GM18858 (cell line): ENCODE results near the gene MORF4L1.
"Not testable (repeated sequence)": the region's sequence is repeated elsewhere in the genome, so short reads cannot be mapped to it uniquely, and the experiment has no call there.

Experiments used
- ATAC-seq: cut with Tn5 transposase; IDR thresholded peaks from one replicate; pipeline ENCODE4 v1.9.1; 2021; ENCODE audit not compliant: unreplicated experiment

Gene MORF4L1

DNA sequence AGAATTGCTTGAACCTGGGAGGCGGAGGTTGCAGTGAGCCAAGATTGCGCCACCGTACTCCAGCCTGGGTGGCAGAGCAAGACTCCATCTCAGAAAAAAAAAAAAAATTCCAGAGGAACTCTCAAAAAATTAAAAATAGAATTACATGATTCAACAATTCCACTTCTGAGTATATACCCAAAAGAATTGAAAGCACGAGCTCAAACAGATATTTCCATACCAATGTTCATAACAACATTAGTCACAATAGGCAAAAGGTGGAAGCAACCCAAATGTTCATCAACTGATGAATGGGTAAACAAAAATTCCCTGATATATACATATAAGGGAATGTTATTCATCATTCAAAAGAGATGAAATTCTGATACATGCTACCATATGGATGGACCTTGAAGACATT is 16.9 kb upstream of the MORF4L1 start:
- no peak for ATAC-seq

DNA sequence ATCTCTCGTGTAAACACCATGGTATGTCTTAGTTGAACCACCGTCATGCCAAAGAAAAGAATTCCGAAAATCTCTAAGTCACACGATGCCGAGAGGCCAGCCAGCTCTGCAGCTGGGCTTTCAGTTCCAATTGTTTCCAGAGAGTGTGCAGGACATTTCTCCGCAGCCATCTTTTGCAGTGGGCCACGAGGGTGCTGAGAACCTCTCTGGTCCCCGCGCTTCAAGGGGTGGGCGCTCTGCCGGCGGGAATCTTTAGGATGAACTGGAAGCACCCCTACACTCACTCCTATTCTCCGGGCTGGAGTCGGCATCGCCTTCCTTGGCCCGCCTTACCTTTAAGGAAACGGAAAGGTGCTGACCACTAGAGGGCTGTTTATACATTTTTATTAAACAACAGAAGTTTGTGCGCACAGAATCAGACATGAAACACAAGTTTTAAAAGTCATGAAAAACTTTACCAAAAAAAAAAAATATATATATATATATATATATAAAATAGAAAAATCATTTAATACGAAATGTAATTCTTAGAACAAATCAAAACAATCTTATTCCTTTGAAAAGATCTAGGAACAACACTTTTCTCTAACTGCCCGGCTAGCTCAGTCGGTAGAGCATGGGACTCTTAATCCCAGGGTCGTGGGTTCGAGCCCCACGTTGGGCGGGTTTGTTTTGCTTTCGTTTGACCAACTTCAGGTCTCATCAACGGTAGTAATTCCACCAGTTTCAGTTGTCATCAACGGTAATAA is 12.5 kb upstream of the MORF4L1 start:
- peak; percentile 56 for ATAC-seq

DNA sequence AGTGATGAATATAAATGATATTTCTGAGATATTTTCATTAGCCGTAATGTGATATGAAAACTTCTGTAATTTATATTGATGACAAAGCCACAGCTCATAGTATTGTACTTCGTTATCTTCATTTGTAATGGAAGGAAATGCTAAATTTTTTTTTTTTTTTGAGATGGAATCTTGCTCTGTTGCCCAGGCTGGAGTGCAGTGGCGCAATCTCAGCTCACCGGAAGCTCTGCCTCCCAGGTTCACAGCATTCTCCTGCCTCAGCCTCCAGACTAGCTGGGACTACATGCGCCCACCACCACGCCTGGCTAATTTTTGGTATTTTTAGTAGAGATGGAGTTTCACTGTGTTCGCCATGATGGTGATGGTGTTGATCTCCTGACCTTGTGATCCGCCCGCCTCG is 7.1 kb upstream of the MORF4L1 start:
- ATAC-seq = not testable (repeated sequence)

DNA sequence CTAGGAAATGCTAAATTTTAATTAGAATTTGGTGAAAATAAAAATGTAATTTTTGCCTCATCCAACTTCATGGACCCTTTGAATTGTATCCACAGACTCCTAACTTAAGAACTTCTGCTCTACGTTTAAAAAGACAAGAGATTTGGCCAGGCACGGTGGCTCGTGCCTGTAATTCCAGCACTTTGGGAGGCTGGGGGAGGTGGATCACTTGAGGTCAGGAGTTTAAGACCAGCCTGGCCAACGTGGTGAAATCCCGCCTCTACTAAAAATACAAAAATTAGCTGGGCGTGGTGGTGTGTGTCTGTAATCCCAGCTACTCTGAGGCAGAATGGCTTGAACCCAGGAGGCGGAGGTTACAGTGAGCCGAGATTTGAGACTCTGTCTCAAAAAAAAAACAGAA is 6.7 kb upstream of the MORF4L1 start:
- not testable (repeated sequence) for ATAC-seq

DNA sequence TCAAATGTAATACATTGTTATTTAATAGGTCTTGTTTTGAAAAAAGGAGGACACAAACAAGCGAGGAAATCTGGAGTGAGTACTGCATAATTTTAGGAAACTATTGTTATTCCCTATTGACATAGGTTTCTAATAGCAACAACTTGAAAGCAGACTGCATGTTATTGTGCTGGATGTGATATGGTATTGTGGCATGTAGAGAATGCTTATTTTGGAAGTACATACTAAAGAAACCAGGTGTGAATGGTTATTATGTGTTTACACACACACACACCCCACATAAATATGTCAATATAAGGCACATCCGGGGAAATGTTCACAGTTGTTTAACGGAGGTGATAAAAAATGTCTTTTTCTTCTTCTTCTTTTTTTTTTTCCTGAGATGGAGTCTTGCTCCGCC is 5.9 kb upstream of the MORF4L1 start:
- no peak for ATAC-seq

DNA sequence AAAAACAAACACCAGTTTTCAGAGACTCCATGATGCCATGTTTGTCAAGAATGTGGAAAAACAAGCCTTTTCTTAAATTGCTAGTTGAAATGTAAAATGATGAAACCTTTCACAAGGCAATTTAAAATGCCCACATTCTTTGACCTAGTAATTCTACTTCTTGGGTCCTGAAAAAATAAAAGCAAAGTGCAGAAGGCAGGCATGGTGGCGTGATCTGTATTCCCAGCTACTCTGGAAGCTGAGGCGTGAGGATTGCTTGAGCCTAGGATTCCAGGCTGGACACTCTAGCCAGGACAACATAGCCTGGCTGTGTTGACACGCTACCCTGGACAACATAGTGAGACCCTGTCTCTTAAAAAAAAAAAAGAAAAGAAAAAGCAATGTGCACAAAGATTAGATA is 4.3 kb upstream of the MORF4L1 start:
- ATAC-seq = no peak

DNA sequence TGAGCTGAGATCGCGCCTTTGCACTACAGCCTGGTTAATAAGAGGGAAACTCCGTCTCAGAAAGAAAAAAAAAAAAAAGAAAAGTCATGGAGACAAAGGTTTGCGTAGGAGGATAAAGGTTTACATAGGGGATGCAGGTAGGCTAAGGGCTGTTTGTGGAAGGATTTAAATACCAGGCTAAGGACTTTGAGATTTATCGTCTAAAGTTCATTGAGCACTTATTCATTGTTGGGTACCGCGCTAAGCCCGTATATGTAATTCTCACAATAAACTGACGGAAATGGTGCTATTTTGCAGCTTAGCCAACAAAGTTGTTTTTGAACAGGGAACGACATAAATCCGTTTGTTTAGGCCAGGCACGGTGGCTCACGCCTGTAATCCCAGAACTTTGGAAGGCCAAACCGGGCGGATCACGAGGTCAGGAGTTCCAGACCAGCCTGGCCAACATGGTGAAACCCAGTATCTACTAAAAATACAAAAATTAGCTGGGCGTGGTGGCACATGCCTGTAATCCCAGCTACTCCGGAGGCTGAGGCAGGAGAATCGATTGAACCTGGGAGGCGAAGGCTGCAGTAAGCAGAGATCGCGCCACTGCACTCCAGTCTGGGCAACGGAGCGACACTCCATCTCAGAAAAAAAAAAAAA is 1.1 kb upstream of the MORF4L1 start:
- ATAC-seq = not testable (repeated sequence)

DNA sequence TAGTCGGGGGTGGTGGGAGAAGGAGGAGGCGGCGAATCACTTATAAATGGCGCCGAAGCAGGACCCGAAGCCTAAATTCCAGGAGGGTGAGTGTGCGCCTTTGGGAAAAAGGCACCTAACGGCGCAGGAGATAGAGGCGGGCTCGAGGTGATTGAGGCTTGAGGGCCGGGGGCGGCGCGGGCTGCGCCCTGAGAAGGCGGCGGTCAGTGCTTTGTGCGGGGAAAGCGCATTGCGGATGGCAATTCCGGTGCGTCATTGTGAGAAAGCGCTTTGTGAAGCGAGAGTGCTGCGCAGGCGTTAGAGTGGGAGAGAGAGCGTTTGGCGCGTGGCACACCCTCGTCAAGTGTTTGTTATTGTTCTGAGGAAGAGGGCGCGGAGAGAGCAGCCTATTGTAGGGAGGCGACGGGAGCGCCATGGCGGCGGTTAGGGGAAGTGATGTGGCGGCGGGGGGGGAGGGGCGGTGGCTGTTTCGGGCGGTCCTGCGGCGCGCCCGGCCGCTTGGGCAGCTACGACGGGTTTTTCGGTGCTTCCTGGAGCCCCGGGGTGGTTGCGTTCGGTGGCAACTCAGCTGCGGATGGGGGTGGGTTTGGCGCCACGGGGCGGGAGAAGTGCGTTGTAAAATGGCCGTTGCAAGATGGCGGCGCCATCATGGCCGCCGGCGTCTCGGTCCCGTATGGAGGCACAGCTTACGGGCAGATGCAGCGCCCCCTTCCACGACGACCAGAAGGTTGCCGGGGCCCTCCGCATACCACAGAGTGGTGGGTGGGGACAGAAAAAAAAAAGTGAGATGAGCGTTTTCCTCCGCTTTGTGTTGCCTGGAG is 492 bp downstream of the MORF4L1 start:
- no peak for ATAC-seq

DNA sequence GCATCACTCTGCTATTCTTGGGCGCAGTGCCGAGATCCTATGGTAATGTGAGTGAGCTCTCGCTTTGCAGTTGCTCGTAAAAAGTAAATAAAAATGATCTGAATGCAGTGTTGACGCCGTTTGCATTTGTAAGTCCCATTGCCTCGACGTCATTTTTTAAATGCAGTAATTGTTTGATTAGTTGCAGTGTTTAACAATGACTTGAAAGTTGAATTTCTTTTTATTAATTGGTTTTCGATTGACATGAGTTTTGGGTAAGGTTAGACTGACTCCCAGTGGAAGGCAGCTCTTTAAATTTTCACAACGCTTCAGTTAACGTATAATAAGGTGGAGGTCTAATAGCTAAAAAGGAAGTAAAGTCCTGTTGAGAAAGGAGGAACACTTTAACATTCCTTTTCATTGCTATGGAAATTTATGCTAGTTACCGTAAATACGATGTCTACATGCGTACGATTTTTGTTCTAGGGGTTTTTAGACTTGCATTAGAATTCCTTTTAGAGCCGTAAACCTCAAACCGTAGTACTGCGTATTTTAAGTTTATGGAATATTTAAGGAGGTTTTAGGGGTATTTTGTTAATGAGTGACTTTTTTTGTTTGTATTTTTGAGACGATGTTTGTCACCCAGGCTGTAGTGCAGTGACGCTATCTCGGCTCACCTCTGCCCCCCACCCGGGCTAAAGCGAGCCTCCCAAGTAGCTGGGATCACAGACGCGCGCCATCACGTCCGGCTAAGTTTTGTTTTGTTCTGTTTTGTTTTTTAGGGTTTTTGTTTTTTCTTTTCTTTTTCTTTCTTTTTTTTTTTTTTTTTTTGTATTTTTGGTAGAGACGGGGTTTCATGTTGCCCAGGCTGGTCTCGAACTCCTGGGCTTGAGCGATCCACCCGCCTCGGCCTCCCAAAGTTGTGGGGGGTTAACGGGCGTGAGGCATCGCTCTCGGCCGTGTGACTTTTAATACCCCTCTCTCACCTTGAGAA is 1.4 kb downstream of the MORF4L1 start:
- ATAC-seq = no peak

DNA sequence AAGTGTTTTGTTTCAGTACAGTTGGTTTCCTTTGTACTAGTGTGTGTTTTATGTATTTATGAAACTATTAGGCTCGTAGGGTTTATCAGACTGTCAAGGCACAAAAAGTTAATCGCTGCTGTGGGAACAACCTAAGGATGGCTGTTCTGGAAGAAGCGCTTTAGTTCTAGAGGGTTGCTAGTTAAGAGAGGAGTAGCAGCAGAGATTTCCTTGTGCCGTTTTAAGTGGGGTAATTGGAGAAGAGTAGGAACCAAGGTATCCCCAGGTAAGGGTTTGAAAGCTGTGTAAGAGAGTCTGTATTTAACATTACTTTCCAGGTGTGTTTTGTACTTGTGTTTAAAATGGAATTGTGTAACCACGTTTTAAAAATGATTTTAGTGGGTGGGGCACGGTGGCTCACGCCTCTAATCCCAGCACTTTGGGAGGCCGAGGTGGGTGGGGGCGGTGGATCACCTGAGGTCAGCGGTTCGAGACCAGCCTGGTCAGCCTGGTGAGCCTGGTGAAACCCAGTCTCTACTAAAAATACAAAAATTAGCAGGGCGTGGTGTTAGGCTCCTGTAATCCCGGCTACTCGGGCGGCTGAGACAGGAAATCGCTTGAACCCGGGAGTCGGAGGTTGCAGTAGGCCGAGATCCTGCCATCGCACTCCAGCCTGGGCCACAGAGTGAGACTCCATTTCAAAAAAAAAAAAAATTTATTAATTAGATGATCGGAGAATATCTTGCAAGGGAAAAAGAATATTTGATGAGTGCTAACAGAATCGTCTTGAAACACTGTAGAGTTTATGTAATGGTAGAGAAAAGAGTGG is 2.6 kb downstream of the MORF4L1 start:
- no peak for ATAC-seq

DNA sequence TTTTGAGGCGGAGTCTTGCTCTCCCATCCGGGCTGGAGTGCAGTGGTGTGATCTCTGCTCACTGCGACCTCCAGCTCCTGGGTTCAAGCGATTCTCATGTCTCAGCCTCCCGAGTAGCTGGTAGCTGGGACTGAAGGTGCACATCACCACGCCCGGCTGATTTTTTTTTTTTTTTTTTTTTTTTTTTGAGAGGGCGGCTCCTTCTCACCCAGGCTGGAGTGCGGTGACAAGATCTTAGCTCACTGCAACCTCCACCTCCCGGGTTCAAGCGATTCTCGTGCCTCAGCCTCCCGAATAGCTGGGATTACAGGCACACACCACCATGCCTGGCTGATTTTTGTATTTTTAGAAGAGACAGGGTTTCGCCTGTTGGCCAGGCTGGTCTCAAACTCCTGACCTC is 4.3 kb downstream of the MORF4L1 start:
- ATAC-seq = not testable (repeated sequence)

DNA sequence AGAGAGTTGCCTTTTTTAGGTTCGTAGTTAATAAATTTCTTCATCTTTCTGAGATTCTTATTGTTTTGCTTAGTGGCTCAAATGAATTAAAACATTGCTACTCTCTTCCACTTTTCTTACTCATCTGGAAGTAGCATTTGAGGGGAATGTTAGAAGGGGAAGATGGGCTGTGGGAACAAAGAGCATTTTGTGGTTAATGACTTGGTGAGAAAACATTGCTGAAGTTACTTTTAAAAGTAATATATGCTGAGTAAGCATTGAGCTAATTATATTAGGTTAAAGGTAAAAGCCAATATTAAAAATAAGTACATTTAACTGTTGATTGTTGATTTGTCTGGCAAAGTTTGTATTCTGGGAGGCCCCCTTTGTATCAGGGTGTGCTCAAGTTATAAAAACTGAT is 5.7 kb downstream of the MORF4L1 start:
- no peak for ATAC-seq

DNA sequence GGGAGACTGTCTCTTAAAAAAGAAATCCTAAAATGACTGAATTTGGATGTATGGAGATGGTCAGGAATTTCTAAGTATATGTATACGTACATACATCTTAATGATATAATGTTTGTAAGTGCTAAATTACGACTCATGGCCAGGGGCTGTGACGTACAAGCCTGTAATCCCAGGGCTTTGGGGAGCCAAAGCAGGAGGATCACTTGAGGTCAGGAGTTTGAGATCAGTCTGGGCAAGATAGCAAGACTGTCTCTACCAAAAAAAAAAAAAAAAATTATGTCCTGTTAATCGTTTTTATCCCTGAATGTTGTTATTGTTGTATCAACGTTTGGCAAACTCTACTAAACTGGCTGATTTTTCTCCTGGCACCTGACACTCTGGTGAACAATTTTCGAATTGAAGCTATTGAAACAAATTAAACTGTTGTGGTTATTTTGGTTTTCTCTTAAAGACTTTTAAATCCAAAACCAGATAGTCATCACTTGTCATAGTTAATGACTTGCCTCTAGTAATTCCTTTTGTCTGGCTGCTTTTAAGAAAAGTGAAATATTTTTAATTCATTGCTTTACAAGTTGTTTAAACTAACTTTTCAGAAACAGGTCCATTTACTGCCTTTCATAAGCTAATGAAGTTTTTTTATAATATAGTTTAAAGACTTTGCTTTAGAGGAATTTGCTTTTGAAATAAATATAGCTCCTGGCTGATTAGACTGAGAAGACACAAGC is 7.0 kb downstream of the MORF4L1 start:
- no peak for ATAC-seq

DNA sequence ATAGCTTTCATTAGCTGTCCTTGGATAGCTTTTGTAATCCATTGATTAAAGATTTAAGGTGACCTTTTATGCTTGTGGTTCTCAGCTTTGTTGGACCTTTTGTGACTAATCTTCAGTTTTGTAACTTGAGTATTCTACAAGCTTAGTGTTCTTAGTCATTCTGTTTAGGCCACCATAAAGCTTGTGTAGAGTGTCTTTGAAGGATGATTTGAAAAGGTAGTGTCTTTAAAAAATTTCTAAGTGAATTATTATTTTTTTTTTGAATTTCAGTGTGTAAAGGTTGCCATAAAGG is 7.5 kb downstream of the MORF4L1 start:
- no peak for ATAC-seq

DNA sequence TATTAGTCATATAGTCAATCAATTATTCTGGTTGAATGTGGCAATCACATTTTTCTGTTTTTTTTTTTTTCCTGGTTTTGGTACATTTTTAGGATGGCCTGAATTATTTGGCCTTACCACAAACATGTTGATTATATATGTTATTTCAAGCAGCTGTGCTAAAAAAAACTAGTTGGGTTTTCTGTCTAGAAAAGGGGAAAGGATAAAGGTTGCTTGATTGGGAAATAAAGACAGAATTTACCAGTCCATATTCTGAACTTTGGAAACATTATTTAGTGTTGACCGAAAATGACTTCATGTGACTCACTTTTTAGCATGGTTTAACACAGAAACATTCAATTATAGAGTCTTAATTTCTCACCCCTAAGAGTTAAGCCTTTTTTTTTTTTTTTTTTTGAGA is 8.1 kb downstream of the MORF4L1 start:
- no peak for ATAC-seq

DNA sequence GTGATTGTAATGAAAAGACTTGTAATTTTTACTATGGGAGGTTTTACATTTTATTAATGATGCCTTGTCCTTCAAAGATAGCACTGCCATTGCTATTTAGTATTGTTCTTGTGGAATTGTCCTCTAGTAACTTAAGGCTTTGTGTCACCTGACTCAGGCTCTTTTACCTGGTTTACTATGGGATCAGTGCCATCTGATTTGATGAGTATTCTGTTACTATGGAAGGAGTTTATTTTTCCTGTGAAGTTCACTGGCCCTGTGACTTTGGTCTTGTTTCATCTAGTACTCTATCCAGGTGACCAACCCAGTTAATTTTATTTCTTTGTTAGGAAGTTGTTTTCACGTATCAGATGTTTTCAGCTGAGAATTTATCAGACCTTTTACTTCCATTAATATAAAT is 9.0 kb downstream of the MORF4L1 start:
- no peak for ATAC-seq

DNA sequence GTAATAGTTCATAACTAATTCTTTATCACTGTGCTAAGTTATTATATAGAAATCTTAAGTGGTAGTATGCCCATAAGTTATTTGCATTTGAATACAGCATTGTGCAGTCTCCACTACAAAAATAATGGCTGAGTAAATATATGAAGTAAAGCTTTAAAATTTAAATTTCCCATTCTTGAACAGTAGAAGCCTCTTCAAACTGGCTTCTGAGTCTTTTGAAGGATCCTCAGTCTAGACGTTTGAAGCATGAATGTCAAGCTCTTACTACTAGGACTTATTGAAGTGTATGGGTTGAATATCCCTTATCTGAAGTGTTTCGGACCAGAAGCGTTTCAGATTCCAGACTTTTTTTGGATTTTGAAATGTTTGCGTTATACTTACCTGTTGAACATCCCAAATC is 16.3 kb downstream of the MORF4L1 start:
- no peak for ATAC-seq

DNA sequence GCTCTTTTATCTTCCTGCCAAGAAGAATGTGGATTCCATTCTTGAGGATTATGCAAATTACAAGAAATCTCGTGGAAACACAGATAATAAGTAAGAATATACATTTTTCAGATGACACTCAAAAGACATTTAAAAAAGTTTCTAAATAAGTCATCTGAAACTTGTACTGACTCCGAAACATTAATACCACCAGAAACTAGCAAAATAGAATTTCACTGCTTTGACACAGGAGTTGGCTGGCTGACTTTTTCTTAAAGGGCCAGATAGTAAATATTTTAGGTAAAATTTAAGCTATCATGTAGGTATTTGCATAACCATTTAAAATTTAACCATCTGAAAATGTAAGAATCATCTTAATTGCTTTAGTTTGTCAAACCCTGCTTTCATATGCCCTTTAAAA is 20.8 kb downstream of the MORF4L1 start:
- no peak for ATAC-seq

DNA sequence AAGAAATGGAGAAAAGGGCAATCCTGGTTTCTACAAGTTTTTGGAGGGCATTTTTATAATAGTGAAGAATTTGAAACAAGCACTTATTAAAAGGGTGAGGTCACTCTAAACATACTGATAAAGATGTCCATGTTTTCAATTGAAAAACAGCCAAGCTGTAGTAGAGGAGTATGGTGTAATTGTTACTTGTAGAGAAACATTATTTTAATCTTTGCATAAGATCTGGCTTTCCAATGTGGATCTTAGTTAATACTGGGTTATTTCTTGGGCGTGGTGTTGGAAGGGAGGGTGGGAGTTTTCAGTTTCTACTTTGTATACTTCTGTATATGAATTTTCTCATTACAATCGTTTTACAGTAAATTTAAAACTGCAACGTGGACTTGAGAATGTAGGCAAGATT is 22.8 kb downstream of the MORF4L1 start:
- ATAC-seq = no peak

DNA sequence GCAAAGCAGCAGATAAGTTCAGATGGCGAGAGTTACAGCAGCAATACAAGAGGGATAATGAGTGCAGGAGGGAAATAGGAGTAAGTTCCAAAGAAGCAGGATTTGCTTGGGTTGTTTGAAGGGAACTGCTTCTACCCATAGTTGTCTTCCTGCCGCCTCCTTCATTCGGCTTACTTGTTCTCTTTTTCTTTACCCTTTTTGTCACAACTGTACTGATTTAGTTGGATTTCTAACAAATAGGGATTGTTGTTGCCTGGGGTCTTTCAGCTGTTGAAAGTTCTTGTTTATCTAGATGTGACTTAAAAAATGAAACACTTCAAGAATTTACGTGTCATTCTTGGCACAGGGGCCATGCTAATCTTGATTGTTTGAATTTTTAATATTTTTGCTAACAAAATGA is 25.9 kb downstream of the MORF4L1 start:
- ATAC-seq = no peak
